BJ (cell line): Measurements from ENCODE around the gene SDK1. TPM values are rescaled to one million over a fixed set of nuclear protein-coding genes. Genes with fewer than 3 reads are reported as not detected.
"Not testable (repeated sequence)": the region's sequence is repeated elsewhere in the genome, so short reads cannot be mapped to it uniquely, and the experiment has no call there.

Experiments
- CTCF ChIA-PET: fragments of 350-600 bp; formaldehyde crosslinking; extraction: SDS; loops from one replicate; lab custom pipeline; 2021; ENCODE audit warnings: antibody characterized with exemption, inconsistent platforms; lab: Yijun Ruan, JAX
- POLR2A ChIA-PET: fragments of 300-600 bp; sonication (Branson Sonifier 250); formaldehyde crosslinking; extraction: SDS; loops from one replicate; lab custom pipeline; 2021; ENCODE audit warnings: antibody characterized with exemption; lab: Charles Lee
- DNase-seq: peaks from one replicate; pipeline ENCODE4 v3.0.0-alpha.2; 2011; ENCODE audit warnings: low read depth
- H3K27me3 ChIP-seq: 2 replicates; pipeline ENCODE4 v1.6.0; 2011; ENCODE audit warnings: low read length; ENCODE audit not compliant: control insufficient read depth, insufficient read depth
- H3K36me3 ChIP-seq: 2 replicates; pipeline ENCODE4 v1.5.1; 2011; ENCODE audit warnings: low read length; ENCODE audit not compliant: control insufficient read depth, insufficient read depth
- H3K4me3 ChIP-seq: 2 replicates; pipeline ENCODE4 v1.5.1; 2011; ENCODE audit warnings: low read depth, mild to moderate bottlenecking, control low read depth, low read length
- CTCF ChIP-seq: IDR thresholded peaks from 2 replicates; pipeline ENCODE4 v1.5.1; 2011; ENCODE audit warnings: low read depth, mild to moderate bottlenecking, control low read depth, inconsistent platforms, low read length, moderate library complexity; ENCODE audit not compliant: insufficient read depth
- polyA plus RNA-seq: library from polyadenylated mRNA; depleted of rRNA; stranded (reverse); fragments of >200 nt; gene quantifications from 2 replicates; pipeline ENCODE4 v1.2.3, GENCODE V29; 2011

SDK1 gene
- polyA plus RNA-seq, 1 experiment, result 0.01 TPM

- Histone ChIP-seq H3K4me3 (no peak overlapping the region), H3K36me3 (no peaks in the 10 kb centered on the region), H3K27me3 (no peaks in the 10 kb centered on the region)
- no peak for TF ChIP-seq CTCF
- POLR2A ChIA-PET, result no interaction called here
- CTCF ChIA-PET, result no interaction called here
- DNase-seq, result no peak
These were observed 910.2 kb downstream of the SDK1 start for GRCh38 chr7:4211261-4211660.

GRCh38 chr7:4212376-4212775 lies 911.3 kb downstream of the SDK1 start:
- H3K27me3 ChIP-seq, result no peaks in the 10 kb centered on the region
- no peak for TF ChIP-seq CTCF
- H3K36me3 ChIP-seq, result no peaks in the 10 kb centered on the region
- ChIA-PET POLR2A (no interaction called here), CTCF (no interaction called here)
- no peak overlapping the region for H3K4me3 ChIP-seq
- no peak for DNase-seq

GRCh38 chr7:4214291-4215155 lies 913.5 kb downstream of the SDK1 start:
- DNase-seq, result no peak
- Histone ChIP-seq H3K4me3 (no peak overlapping the region), H3K27me3 (no peaks in the 10 kb centered on the region), H3K36me3 (no peaks in the 10 kb centered on the region)
- no peak for TF ChIP-seq CTCF
- ChIA-PET POLR2A (no interaction called here), CTCF (no interaction called here)

- TF ChIP-seq CTCF, result no peak
- Histone ChIP-seq H3K27me3 (no peaks in the 10 kb centered on the region), H3K36me3 (no peaks in the 10 kb centered on the region), H3K4me3 (no peak overlapping the region)
- ChIA-PET CTCF (no interaction called here), POLR2A (no interaction called here)
- no peak for DNase-seq
These were observed 914.2 kb downstream of the SDK1 start for GRCh38 chr7:4215176-4215720.

- ChIA-PET CTCF (no interaction called here), POLR2A (no interaction called here)
- DNase-seq, result no peak
- no peak for TF ChIP-seq CTCF
- H3K27me3 ChIP-seq, result no peaks in the 10 kb centered on the region
- no peak overlapping the region for H3K4me3 ChIP-seq
- H3K36me3 ChIP-seq, result no peaks in the 10 kb centered on the region
These were observed 915.0 kb downstream of the SDK1 start for GRCh38 chr7:4216016-4216415.

GRCh38 chr7:4217126-4217660 lies 916.1 kb downstream of the SDK1 start:
- H3K4me3 ChIP-seq, H3K27me3 ChIP-seq, POLR2A ChIA-PET, CTCF ChIA-PET, DNase-seq, H3K36me3 ChIP-seq: not testable (repeated sequence)
